ENCODE measurements around the gene SCT. TPM values are rescaled to one million over a fixed set of nuclear protein-coding genes. Genes with fewer than 3 reads are reported as not detected.

The SCT gene
- total and polyA plus RNA-seq, 2 donors from 2014 or later: not detected

DNA sequence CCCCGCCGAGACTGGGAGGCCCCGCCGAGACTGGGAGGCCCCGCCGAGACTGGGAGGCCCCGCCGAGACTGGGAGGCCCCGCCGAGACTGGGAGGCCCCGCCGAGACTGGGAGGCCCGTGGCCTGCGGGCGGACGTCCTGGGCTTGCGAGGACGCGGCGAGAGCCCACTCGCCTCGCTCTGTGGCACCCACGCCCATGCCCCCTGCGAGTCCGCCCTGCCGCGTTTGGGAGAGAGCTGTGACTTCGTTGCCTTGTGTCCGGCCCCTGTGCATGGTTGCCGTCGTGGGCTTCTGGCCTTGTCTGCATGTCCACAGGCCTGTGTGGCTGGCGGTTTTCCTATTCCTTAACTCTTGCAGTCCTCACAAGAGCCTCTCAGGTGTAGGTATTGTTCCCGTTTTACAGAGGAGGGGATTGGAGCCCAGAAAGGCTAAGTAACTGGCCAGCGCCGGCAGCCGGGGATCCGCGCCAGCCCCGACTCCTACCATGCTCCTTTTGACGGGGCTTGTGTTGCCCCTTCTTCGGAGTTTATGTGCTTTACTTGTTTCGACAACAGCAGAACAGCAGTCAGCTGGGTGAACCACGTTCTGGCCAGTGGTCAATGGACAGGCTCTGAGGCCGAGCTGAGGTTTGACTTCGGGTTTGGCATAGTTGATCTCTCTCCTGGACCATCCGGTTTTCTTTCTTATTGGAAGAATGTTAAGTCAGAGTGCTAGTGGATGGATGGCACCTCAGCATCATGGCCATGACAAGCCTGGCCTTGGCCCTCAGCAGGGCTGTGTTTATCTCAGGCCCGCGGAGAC is 50.0 kb downstream of the SCT start:
- H3K9ac ChIP-seq (ENCODE audit: low read length in 3 of 3): peak overlapping the region; percentile 48 to 96 (median 85)
- TF ChIP-seq, protein P1, sequence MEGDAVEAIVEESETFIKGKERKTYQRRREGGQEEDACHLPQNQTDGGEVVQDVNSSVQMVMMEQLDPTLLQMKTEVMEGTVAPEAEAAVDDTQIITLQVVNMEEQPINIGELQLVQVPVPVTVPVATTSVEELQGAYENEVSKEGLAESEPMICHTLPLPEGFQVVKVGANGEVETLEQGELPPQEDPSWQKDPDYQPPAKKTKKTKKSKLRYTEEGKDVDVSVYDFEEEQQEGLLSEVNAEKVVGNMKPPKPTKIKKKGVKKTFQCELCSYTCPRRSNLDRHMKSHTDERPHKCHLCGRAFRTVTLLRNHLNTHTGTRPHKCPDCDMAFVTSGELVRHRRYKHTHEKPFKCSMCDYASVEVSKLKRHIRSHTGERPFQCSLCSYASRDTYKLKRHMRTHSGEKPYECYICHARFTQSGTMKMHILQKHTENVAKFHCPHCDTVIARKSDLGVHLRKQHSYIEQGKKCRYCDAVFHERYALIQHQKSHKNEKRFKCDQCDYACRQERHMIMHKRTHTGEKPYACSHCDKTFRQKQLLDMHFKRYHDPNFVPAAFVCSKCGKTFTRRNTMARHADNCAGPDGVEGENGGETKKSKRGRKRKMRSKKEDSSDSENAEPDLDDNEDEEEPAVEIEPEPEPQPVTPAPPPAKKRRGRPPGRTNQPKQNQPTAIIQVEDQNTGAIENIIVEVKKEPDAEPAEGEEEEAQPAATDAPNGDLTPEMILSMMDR (IDR thresholded peaks at IDR 0.05; ENCODE audit: borderline replicate concordance, extremely low read depth, insufficient read depth): no peak
- H3K27me3 ChIP-seq (ENCODE audit: control insufficient read depth, insufficient read depth, low read length): no peaks in the 10 kb centered on the region
- peak overlapping the region in 1 of 2 donors; percentile 32 for H3K27ac ChIP-seq (ENCODE audit: low read depth in 2 of 2, low read length in 2 of 2)
- FAIRE-seq: no peak
- peaks cover 0 to 2% (median 2%) of the 10 kb centered on the region in 3 donors for H3K36me3 ChIP-seq (ENCODE audit: control insufficient read depth in 2 of 3, insufficient read depth in 3 of 3, low read length in 3 of 3)
- intact Hi-C loops (cut with DNase I): no loop called here
- H3K4me3 ChIP-seq (ENCODE audit: low read length in 3 of 3): peak overlapping the region; percentile 84 to 87 (median 85)
- peak in 2 of 5 donors; percentile 67 to 85 for DNase-seq
- H3K9me3 ChIP-seq (ENCODE audit: control insufficient read depth in 2 of 3, insufficient read depth in 1 of 3, low read length in 3 of 3): no peaks in the 10 kb centered on the region
- peaks cover 0 to 45% (median 14%) of the 10 kb centered on the region in 3 donors for H3K4me1 ChIP-seq (ENCODE audit: control insufficient read depth in 2 of 3, insufficient read depth in 2 of 3, low read depth in 1 of 3, low read length in 3 of 3)

Other genes with a start within 250 kb of the SCT start
- gene PKP3, start 233.0 kb downstream of the SCT start, total RNA-seq: 3.6 TPM
- gene PKP3, start 233.0 kb downstream of the SCT start, polyA plus RNA-seq (ENCODE audit: insufficient read depth, low read depth, low replicate concordance): 1.9 TPM
- 89.1 TPM for gene SIGIRR, start 212.2 kb downstream of the SCT start, total RNA-seq
- 181 TPM for gene SIGIRR, start 212.2 kb downstream of the SCT start, polyA plus RNA-seq (ENCODE audit: insufficient read depth, low read depth, low replicate concordance)
- gene ANO9, start 185.2 kb downstream of the SCT start, total RNA-seq: 21.8 TPM
- gene ANO9, start 185.2 kb downstream of the SCT start, polyA plus RNA-seq (ENCODE audit: insufficient read depth, low read depth, low replicate concordance): 11.3 TPM
- gene PTDSS2, start 176.9 kb downstream of the SCT start, total RNA-seq: 28.5 TPM
- 37.7 TPM for gene PTDSS2, start 176.9 kb downstream of the SCT start, polyA plus RNA-seq (ENCODE audit: insufficient read depth, low read depth, low replicate concordance)
- gene RNH1, start 119.9 kb downstream of the SCT start, total RNA-seq: 191 TPM
- 171 TPM for gene RNH1, start 119.9 kb downstream of the SCT start, polyA plus RNA-seq (ENCODE audit: insufficient read depth, low read depth, low replicate concordance)
- gene HRAS, start 91.6 kb downstream of the SCT start, total RNA-seq: 66.1 TPM
- gene HRAS, start 91.6 kb downstream of the SCT start, polyA plus RNA-seq (ENCODE audit: insufficient read depth, low read depth, low replicate concordance): 100 TPM
- gene LRRC56, start 89.7 kb downstream of the SCT start, total RNA-seq: 7.7 TPM
- 1.2 TPM for gene LRRC56, start 89.7 kb downstream of the SCT start, polyA plus RNA-seq (ENCODE audit: insufficient read depth, low read depth, low replicate concordance)
- gene LMNTD2, start 66.4 kb downstream of the SCT start, total RNA-seq: 8.0 TPM
- 6.2 TPM for gene LMNTD2, start 66.4 kb downstream of the SCT start, polyA plus RNA-seq (ENCODE audit: insufficient read depth, low read depth, low replicate concordance)
- 106 TPM for gene RASSF7, start 66.2 kb downstream of the SCT start, total RNA-seq
- gene RASSF7, start 66.2 kb downstream of the SCT start, polyA plus RNA-seq (ENCODE audit: insufficient read depth, low read depth, low replicate concordance): 108 TPM
- 30.9 TPM for gene PHRF1, start 50.7 kb downstream of the SCT start, total RNA-seq
- 7.5 TPM for gene PHRF1, start 50.7 kb downstream of the SCT start, polyA plus RNA-seq (ENCODE audit: insufficient read depth, low read depth, low replicate concordance)
- gene IRF7, start 11.2 kb downstream of the SCT start, total RNA-seq: 36.7 TPM
- gene IRF7, start 11.2 kb downstream of the SCT start, polyA plus RNA-seq (ENCODE audit: insufficient read depth, low read depth, low replicate concordance): 21.5 TPM
- 7.0 TPM for gene CDHR5, start 2.2 kb downstream of the SCT start, total RNA-seq
- 45.6 TPM for gene CDHR5, start 2.2 kb downstream of the SCT start, polyA plus RNA-seq (ENCODE audit: insufficient read depth, low read depth, low replicate concordance)
- gene DRD4, start 10.1 kb upstream of the SCT start, total RNA-seq: 1.1 TPM
- 0.47 TPM for gene DRD4, start 10.1 kb upstream of the SCT start, polyA plus RNA-seq (ENCODE audit: insufficient read depth, low read depth, low replicate concordance)
- 54.5 TPM for gene DEAF1, start 68.0 kb upstream of the SCT start, total RNA-seq
- gene DEAF1, start 68.0 kb upstream of the SCT start, polyA plus RNA-seq (ENCODE audit: insufficient read depth, low read depth, low replicate concordance): 30.2 TPM
- gene TMEM80, start 68.6 kb upstream of the SCT start, total RNA-seq: 38.6 TPM
- 36.2 TPM for gene TMEM80, start 68.6 kb upstream of the SCT start, polyA plus RNA-seq (ENCODE audit: insufficient read depth, low read depth, low replicate concordance)
- 287 TPM for gene EPS8L2, start 79.0 kb upstream of the SCT start, total RNA-seq
- gene EPS8L2, start 79.0 kb upstream of the SCT start, polyA plus RNA-seq (ENCODE audit: insufficient read depth, low read depth, low replicate concordance): 199 TPM
- 175 TPM for gene TALDO1, start 120.3 kb upstream of the SCT start, total RNA-seq
- 312 TPM for gene TALDO1, start 120.3 kb upstream of the SCT start, polyA plus RNA-seq (ENCODE audit: insufficient read depth, low read depth, low replicate concordance)
- gene GATD1, start 150.3 kb upstream of the SCT start, total RNA-seq: 66.2 TPM
- 38.3 TPM for gene GATD1, start 150.3 kb upstream of the SCT start, polyA plus RNA-seq (ENCODE audit: insufficient read depth, low read depth, low replicate concordance)
- 0.16 TPM for gene CEND1, start 162.9 kb upstream of the SCT start, total RNA-seq
- 3.6 TPM for gene CEND1, start 162.9 kb upstream of the SCT start, polyA plus RNA-seq (ENCODE audit: insufficient read depth, low read depth, low replicate concordance)
- 17.8 TPM for gene SLC25A22, start 171.1 kb upstream of the SCT start, total RNA-seq
- gene SLC25A22, start 171.1 kb upstream of the SCT start, polyA plus RNA-seq (ENCODE audit: insufficient read depth, low read depth, low replicate concordance): 14.3 TPM
- gene PIDD1, start 178.1 kb upstream of the SCT start, total RNA-seq: 16.5 TPM
- 9.1 TPM for gene PIDD1, start 178.1 kb upstream of the SCT start, polyA plus RNA-seq (ENCODE audit: insufficient read depth, low read depth, low replicate concordance)
- 1,544 TPM for gene RPLP2, start 182.8 kb upstream of the SCT start, total RNA-seq
- gene RPLP2, start 182.8 kb upstream of the SCT start, polyA plus RNA-seq (ENCODE audit: insufficient read depth, low read depth, low replicate concordance): 1,997 TPM
- gene PNPLA2, start 191.7 kb upstream of the SCT start, total RNA-seq: 173 TPM
- gene PNPLA2, start 191.7 kb upstream of the SCT start, polyA plus RNA-seq (ENCODE audit: insufficient read depth, low read depth, low replicate concordance): 67.9 TPM
- 22.6 TPM for gene CRACR2B, start 200.7 kb upstream of the SCT start, total RNA-seq
- 16.5 TPM for gene CRACR2B, start 200.7 kb upstream of the SCT start, polyA plus RNA-seq (ENCODE audit: insufficient read depth, low read depth, low replicate concordance)
- gene CD151, start 205.8 kb upstream of the SCT start, total RNA-seq: 476 TPM
- 379 TPM for gene CD151, start 205.8 kb upstream of the SCT start, polyA plus RNA-seq (ENCODE audit: insufficient read depth, low read depth, low replicate concordance)
- 107 TPM for gene POLR2L, start 215.3 kb upstream of the SCT start, total RNA-seq
- 376 TPM for gene POLR2L, start 215.3 kb upstream of the SCT start, polyA plus RNA-seq (ENCODE audit: insufficient read depth, low read depth, low replicate concordance)
- 104 TPM for gene TSPAN4, start 215.7 kb upstream of the SCT start, total RNA-seq
- 81.2 TPM for gene TSPAN4, start 215.7 kb upstream of the SCT start, polyA plus RNA-seq (ENCODE audit: insufficient read depth, low read depth, low replicate concordance)

Data from kidney (tissue), 14 donors.